Calu3 (cell line): ENCODE data around the gene SCARF2. TPM values are rescaled to one million over a fixed set of nuclear protein-coding genes. Genes with fewer than 3 reads are reported as not detected.

Experiments used
- total RNA-seq: library from RNA; stranded (reverse); gene quantifications from 2 replicates; pipeline ENCODE4 v1.2.3, GENCODE V29; 2022

The SCARF2 gene
- total RNA-seq, 1 experiment from 2014 or later = 0.68 TPM

Other genes starting within 250 kb of the SCARF2 start
- 4.1 and 4.2 TPM in 2 replicates for gene RTN4R, start 169.5 kb downstream of the SCARF2 start, total RNA-seq
- 35.0 and 39.6 TPM in 2 replicates for gene DGCR6L, start 117.8 kb downstream of the SCARF2 start, total RNA-seq
- 11.1 and 15.2 TPM in 2 replicates for gene ZNF74, start 43.7 kb downstream of the SCARF2 start, total RNA-seq
- gene KLHL22, start 58.0 kb upstream of the SCARF2 start, total RNA-seq = 26.5 and 28.1 TPM in 2 replicates
- 137 and 144 TPM in 2 replicates for gene MED15, start 69.8 kb upstream of the SCARF2 start, total RNA-seq